Activated T-cell treated with anti-CD3 and anti-CD28 coated beads, Interleukin-2, amount 50 U/mL, for 72 hours (primary cell): Measurements from ENCODE around the gene SAMD14. TPM values are rescaled to one million over a fixed set of nuclear protein-coding genes. Genes with fewer than 3 reads are reported as not detected.

Experiments used
- ATAC-seq, 2 donors: fragments of 150-1000 bp; cut with Tn5 transposase; replicated peaks in 1 of 2; 2 replicates each; pipeline ENCODE4 v1.10.0; 2021; ENCODE audit warnings: moderate library complexity in 2 of 2, mild to moderate bottlenecking in 1 of 2
- DNase-seq, 2 donors: peaks; one replicate each; pipeline ENCODE4 v3.0.0; 2021 to 2022; ENCODE audit warnings: mixed read lengths in 1 of 2
- H3K27ac Mint-ChIP-seq: one replicate; pipeline ENCODE4 v1.8.0; 2022; ENCODE audit warnings: mild to moderate bottlenecking, moderate library complexity, mixed read lengths
- H3K27me3 Mint-ChIP-seq: one replicate; pipeline ENCODE4 v1.8.0; 2022; ENCODE audit warnings: low read depth, mixed read lengths
- H3K36me3 Mint-ChIP-seq, 2 donors: one replicate each; pipeline ENCODE4 v1.8.0; 2022; ENCODE audit warnings: mixed read lengths in 2 of 2, mild to moderate bottlenecking in 1 of 2; ENCODE audit not compliant: insufficient read depth in 2 of 2
- H3K4me1 Mint-ChIP-seq: one replicate; pipeline ENCODE4 v1.8.0; 2022; ENCODE audit warnings: low read depth, mixed read lengths
- H3K4me3 Mint-ChIP-seq, 2 donors: one replicate each; pipeline ENCODE4 v1.8.0; 2022; ENCODE audit warnings: mild to moderate bottlenecking in 2 of 2, mixed read lengths in 2 of 2, moderate library complexity in 2 of 2
- H3K9me3 Mint-ChIP-seq, 2 donors: one replicate each; pipeline ENCODE4 v1.8.0; 2022; ENCODE audit warnings: mixed read lengths in 2 of 2
- total RNA-seq, 2 donors: library from RNA; stranded (reverse); gene quantifications; one replicate each; pipeline ENCODE4 v1.2.3, GENCODE V29; 2022

SAMD14 gene
- total RNA-seq, 2 donors from 2014 or later = 3.3 to 6.9 TPM

DNA sequence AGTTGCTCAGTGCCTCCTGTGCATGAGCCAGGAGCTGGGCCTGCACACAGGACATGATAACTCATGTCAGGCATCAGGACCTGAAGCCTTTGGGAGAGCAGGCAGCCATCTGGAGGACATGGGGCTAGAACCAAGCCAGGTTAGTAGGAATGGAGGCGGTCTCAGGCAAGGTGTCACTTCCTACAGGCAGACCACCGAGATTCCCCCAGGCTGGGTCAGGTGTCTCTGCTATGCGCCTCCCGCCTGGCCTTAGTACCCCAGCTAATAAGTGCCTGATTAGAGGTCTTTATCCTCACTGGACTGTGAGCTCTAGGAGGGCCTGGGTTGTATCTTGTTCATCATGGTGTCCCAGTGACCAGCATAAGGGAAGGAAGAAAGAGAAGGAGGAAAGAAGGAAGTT is 15.6 kb downstream of the SAMD14 start:
- Mint-ChIP-seq H3K27me3 (peaks cover 42% of the 10 kb centered on the region), H3K27ac (no peak overlapping the region), H3K4me1 (peaks cover 17% of the 10 kb centered on the region), H3K36me3 (peaks cover 0 to 2% of the 10 kb centered on the region in 2 donors), H3K9me3 (no peaks in the 10 kb centered on the region), H3K4me3 (no peak overlapping the region)
- ATAC-seq (no peak), DNase-seq (no peak)

DNA sequence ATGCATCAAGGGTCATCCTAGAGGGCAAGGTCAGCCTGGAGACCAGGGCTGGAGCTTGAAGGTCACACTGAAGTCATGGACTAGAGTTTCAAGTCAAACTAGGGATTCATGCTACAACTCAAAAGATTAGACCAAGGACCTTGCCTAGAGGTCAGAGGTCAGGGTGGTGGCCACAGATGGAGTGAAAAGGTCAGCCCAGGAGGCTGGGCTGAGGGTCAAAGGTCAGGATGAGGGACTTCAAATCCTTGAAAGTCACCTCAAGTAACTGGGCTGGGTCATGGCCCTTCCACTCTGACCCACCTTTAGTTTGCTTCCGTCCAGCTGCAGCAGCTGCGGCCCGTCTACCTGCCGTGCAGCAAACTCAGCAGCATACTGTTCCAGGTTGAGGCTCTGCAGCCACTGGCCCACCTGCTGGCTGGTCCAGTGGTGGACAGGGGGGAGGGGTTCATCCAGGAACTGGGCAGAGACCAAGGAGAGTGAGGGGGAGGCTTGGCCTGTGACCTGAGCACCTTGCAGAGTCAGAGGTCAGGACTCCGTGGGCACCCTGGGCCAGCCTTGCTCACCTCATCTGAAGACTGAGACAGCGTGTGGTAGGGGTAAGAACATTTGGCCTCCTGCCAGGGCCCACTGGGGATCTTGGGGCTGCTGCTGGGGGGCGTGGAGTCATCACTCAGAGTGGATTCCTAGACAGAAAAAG is 16.2 kb downstream of the SAMD14 start:
- peaks cover 38% of the 10 kb centered on the region for H3K27me3 Mint-ChIP-seq
- ATAC-seq = no peak

DNA sequence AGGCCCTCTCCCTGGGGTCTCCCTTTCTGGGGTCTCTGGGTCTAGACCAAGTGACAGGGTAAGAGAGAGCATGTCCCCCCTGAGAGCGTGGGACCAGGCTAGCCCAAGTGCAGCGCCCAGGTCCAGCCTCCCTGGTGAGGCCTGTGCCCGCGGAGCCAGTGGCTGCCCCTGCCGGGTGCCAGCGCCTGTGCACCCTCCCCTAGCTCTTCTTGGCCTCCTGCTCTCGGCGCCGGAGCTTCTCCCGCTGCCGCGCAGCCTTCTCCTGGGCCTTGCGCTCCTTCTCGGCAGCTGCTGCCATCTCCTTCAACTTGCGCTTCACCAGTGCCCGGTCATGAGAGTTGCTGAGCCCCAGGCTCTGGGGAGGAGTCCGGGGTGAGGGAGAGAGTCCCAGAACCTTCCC is 17.3 kb downstream of the SAMD14 start:
- H3K4me3 Mint-ChIP-seq = no peak overlapping the region
- no peaks in the 10 kb centered on the region for H3K9me3 Mint-ChIP-seq
- H3K36me3 Mint-ChIP-seq = peaks cover 0 to 2% of the 10 kb centered on the region in 2 donors
- peaks cover 17% of the 10 kb centered on the region for H3K4me1 Mint-ChIP-seq
- DNase-seq = no peak
- no peak for ATAC-seq
- no peak overlapping the region for H3K27ac Mint-ChIP-seq
- H3K27me3 Mint-ChIP-seq = peaks cover 27% of the 10 kb centered on the region

More for the DNA sequence above, 16.2 kb downstream of the SAMD14 start:
- no peaks in the 10 kb centered on the region for H3K9me3 Mint-ChIP-seq
- peaks cover 0 to 2% of the 10 kb centered on the region in 2 donors for H3K36me3 Mint-ChIP-seq
- no peak overlapping the region for H3K4me3 Mint-ChIP-seq
- no peak for DNase-seq
- no peak overlapping the region for H3K27ac Mint-ChIP-seq
- peaks cover 17% of the 10 kb centered on the region for H3K4me1 Mint-ChIP-seq

DNA sequence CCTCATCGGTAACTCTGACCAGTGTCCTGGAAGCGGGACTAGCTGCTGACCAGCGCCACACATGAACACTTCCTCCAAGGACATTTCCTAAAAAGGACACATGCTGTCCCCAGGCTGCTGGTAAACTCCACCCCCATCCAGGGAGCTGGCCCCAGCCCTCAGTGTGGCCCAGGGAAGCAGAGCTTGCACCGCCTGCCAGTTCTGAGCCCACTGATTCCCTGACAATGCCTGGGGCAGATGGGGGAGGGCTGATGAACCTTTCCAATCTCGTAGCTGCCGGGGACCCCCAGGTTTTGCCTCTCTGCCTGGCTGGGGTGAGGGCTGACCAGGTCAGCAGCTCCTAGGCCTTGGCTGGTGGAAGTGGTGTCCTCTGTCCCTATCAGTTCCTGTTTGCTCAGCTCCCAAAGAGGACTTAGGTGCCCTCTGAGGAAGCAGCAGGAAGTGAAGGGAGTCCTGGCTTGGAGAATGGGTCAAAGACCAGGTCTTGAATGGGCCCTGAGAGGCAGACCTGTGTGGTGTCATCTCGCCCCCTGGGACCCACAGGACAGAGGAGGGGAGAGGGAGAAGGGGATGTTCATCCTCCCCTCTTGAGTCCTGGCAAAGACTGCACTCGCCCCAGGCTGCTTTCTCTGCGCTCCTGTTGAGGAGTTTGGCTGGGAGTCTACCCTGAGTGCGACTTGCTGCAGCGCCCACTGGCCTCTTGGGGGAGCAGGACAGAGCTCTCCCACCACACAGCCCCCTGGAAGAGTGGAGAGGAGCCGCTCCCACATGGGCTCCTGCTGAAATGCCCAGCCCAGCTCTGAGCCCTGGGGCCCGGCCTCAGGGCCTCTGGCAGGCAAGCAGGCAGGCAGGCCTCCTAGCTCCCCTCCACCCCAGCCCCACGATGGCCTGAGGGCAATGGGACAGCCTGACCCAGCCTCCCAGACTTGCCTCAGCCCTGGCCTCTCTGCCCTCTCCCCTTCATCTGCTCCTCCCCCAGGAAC is 18.0 kb downstream of the SAMD14 start:
- no peaks in the 10 kb centered on the region for H3K9me3 Mint-ChIP-seq
- H3K4me1 Mint-ChIP-seq = peaks cover 14% of the 10 kb centered on the region
- peaks cover 0 to 2% of the 10 kb centered on the region in 2 donors for H3K36me3 Mint-ChIP-seq
- DNase-seq (no peak), ATAC-seq (no peak)
- H3K27me3 Mint-ChIP-seq = peaks cover 22% of the 10 kb centered on the region
- no peak overlapping the region for H3K27ac Mint-ChIP-seq
- H3K4me3 Mint-ChIP-seq = no peak overlapping the region

DNA sequence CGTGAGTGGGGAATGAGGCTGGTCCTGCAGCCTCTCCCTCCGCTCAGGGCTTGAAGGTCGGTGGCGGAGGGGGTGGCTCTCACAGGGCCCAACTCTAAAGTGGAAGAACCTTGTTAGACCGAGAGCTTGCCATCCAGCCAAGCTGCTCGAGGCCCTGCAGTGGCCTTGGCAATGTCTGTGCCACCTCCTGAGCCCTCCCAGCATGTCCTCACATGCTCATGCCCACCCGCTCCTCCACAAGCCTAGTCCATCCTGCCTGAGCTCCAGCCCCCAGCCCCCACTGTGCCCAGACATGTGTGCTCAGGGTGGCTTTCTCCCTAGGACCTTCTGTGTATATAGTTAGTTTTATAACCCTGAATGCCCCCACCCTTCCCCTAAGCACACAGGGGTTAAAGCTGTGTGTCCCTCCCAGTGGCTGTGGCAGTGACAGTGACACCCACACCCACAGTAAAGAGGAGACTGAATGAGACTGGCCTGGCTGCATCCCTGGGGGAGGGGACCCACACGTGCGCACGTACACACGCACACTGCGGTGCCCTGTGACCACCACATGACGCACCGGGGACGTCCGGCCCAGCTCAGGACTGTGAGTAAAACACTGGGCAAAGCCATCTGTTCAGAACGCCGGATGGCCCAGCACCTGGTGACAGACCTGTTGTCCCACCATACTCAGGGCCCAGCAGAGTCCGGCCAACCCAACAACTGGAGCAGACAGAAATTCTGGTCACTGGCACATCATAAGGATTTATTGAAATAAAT is 19.2 kb downstream of the SAMD14 start:
- Mint-ChIP-seq H3K4me3 (no peak overlapping the region), H3K9me3 (no peaks in the 10 kb centered on the region), H3K27me3 (peaks cover 10% of the 10 kb centered on the region), H3K27ac (no peak overlapping the region), H3K36me3 (peaks cover 0 to 2% of the 10 kb centered on the region in 2 donors), H3K4me1 (peaks cover 8% of the 10 kb centered on the region)
- ATAC-seq (no peak), DNase-seq (no peak)

DNA sequence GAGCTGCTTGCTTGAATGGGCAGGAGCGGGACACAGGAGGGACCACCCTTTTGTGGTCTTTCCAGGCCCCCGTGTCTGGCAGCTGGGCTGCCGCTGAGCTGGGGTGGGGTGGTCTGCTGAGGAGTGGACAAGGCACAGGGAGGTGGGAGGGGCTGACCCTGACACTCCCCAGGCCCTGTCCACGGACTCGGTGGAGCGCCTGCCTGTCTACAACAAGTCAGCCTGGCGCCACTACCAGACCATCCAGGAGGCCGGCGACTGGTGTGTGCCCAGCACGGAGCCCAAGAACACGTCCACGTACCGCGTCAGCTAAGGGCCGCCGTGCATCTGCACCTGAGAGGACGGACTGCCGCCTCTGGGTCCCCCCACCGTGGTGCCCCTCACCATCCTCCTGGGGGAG is 20.2 kb downstream of the SAMD14 start:
- no peaks in the 10 kb centered on the region for H3K36me3 Mint-ChIP-seq
- no peaks in the 10 kb centered on the region for H3K4me1 Mint-ChIP-seq
- peaks cover under 1% of the 10 kb centered on the region for H3K27me3 Mint-ChIP-seq
- no peak for DNase-seq
- ATAC-seq = no peak
- H3K27ac Mint-ChIP-seq = no peak overlapping the region
- H3K9me3 Mint-ChIP-seq = no peaks in the 10 kb centered on the region
- H3K4me3 Mint-ChIP-seq = no peak overlapping the region

DNA sequence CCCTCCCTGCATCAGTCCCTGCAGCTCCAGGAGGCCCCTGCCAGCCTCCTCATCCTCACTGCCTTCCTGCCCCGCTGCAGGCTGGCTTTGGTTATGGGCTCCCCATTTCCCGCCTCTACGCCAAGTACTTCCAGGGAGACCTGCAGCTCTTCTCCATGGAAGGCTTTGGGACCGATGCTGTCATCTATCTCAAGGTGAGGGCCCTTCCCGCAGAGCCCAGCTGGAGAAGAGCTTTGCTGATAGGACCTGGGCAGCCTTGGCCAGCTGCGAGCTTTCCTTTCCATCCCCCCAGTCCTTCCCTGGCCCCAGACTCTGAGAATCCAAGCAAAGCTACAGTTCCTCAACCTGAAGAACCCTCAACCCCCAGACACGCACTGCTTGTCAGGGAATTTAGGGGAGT is 20.8 kb downstream of the SAMD14 start:
- no peak for DNase-seq
- Mint-ChIP-seq H3K27me3 (no peaks in the 10 kb centered on the region), H3K36me3 (no peaks in the 10 kb centered on the region), H3K4me1 (no peaks in the 10 kb centered on the region), H3K27ac (no peak overlapping the region), H3K9me3 (no peaks in the 10 kb centered on the region), H3K4me3 (no peak overlapping the region)
- ATAC-seq = no peak

DNA sequence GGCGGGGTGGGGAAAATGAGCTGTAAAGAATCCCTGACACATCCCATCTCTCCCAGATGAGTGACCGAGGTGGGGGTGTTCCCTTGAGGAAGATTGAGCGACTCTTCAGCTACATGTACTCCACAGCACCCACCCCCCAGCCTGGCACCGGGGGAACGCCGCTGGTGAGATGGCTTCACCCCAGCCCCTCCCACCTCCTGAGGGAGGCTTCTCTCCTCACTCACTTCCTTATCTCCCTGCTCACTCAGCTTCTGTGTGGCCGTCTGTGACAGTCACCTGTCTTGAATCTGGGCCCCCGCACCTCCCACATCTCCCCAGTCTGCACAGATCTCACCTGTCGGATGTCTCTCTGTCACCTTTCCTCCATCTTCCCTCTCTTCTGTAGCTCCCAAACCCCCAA is 21.4 kb downstream of the SAMD14 start:
- DNase-seq = no peak
- Mint-ChIP-seq H3K9me3 (no peaks in the 10 kb centered on the region), H3K36me3 (no peaks in the 10 kb centered on the region), H3K27me3 (no peaks in the 10 kb centered on the region), H3K4me1 (no peaks in the 10 kb centered on the region), H3K27ac (no peak overlapping the region), H3K4me3 (no peak overlapping the region)
- ATAC-seq = no peak

DNA sequence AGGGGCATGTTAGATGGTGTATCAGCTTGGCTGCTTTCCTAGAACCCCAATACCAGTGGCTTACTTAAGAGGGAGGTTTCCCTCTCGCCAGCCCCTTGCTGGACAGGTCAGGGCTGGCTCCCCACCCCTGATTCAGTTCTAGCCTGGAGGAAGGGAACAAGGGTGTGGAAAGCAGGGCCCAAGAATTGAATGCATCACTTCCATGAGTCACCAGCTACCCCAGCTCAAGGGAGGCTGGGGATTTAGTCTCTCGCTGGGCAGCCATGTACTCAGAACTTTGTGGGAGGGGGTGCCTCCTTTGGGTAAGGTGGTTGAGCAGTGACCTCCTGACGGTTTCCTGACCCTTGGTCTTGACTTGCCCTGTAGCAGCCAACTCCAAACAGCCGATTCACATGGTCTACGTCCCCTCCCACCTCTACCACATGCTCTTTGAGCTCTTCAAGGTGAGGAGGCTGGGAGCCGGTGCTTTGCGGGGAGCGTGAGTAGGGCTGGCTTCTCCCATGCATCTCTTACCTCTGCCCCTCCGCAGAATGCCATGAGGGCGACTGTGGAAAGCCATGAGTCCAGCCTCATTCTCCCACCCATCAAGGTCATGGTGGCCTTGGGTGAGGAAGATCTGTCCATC is 22.1 kb downstream of the SAMD14 start:
- Mint-ChIP-seq H3K27me3 (no peaks in the 10 kb centered on the region), H3K9me3 (no peaks in the 10 kb centered on the region), H3K4me1 (no peaks in the 10 kb centered on the region), H3K4me3 (no peak overlapping the region), H3K27ac (no peak overlapping the region), H3K36me3 (no peaks in the 10 kb centered on the region)
- ATAC-seq (no peak), DNase-seq (no peak)

DNA sequence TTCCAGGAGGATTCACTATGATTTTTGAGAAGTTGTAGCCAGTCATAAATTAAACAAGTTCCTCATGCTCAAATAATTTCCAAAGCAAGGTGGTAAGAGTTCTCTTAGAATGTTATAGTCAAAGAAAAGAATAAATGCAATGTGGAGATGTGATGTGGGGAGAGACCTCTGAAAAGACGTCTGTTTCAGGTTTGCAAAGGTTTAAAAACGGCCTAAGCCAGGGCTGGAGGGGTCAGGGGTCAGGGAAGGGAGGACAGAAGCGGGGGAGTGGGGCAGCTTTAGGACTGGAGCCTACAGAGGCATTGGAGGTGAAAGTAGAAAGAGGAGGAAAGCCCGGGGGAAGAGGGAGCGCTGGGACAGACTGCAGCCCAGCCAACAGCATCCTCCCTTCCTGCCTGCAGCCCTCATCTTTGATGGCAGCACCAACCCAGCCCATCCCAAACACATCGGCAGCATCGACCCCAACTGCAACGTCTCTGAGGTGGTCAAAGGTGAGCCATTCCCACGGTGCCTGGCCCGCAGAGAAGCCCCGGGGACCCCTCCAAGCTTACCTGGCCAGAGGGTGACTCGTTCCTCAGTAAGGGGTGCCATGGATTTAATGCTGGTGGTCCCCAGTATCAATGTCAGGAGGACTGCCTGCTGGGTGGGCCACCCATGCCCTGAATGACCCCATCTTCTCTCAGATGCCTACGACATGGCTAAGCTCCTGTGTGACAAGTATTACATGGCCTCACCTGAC is 23.4 kb downstream of the SAMD14 start:
- no peak for DNase-seq
- no peaks in the 10 kb centered on the region for H3K27me3 Mint-ChIP-seq
- ATAC-seq = no peak
- H3K36me3 Mint-ChIP-seq = no peaks in the 10 kb centered on the region
- H3K4me1 Mint-ChIP-seq = no peaks in the 10 kb centered on the region
- H3K4me3 Mint-ChIP-seq = no peak overlapping the region
- no peak overlapping the region for H3K27ac Mint-ChIP-seq
- no peaks in the 10 kb centered on the region for H3K9me3 Mint-ChIP-seq

DNA sequence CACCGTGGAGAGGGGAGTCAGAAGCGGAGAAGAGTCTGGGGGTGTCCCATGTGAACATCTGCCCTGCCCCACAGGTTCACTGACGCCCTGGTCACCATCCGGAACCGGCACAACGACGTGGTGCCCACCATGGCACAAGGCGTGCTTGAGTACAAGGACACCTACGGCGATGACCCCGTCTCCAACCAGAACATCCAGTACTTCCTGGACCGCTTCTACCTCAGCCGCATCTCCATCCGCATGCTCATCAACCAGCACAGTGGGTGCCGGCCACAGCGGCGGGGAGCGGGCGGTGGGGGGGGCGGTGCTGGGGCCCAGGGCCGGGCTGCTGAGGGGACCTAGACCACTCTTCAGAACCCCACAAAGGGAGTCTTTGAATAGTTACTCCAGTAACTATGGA is 24.1 kb downstream of the SAMD14 start:
- ATAC-seq = no peak
- H3K4me1 Mint-ChIP-seq = no peaks in the 10 kb centered on the region
- no peak overlapping the region for H3K4me3 Mint-ChIP-seq
- H3K27ac Mint-ChIP-seq = no peak overlapping the region
- DNase-seq = no peak
- no peaks in the 10 kb centered on the region for H3K36me3 Mint-ChIP-seq
- H3K27me3 Mint-ChIP-seq = no peaks in the 10 kb centered on the region
- H3K9me3 Mint-ChIP-seq = no peaks in the 10 kb centered on the region

DNA sequence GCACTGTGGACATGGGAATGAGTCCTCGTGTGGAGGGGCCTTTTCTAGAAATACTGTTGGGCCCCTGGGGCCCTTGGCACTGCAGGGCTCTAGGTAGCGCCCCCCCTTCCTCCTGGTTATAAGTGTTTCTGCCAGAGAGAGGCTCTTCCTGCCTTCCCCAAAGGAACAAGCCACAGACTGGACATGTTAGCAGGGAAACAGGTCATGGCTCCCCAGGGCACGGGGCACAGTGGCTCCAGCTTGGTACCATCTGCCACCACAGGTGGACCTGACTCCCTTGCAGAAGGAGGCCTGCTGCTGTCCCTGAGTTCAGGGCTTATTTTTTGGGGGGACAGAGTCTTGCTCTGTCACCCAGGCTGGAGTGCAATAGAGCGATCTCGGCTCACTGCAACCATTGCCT is 26.0 kb downstream of the SAMD14 start:
- no peak overlapping the region for H3K27ac Mint-ChIP-seq

More for the DNA sequence above, 26.0 kb downstream of the SAMD14 start:
- Mint-ChIP-seq H3K4me3 (no peak overlapping the region), H3K36me3 (no peaks in the 10 kb centered on the region), H3K9me3 (no peaks in the 10 kb centered on the region), H3K27me3 (no peaks in the 10 kb centered on the region), H3K4me1 (peaks cover 5% of the 10 kb centered on the region)
- ATAC-seq (no peak), DNase-seq (no peak)
